Ectodermal cell (in vitro differentiated cells): ENCODE results near the gene HNMT. TPM values are rescaled to one million over a fixed set of nuclear protein-coding genes. Genes with fewer than 3 reads are reported as not detected.
"Not testable (repeated sequence)": the region's sequence is repeated elsewhere in the genome, so short reads cannot be mapped to it uniquely, and the experiment has no call there.

ENCODE experiments used
- H3K27ac ChIP-seq: 2 replicates; pipeline ENCODE4 v1.7.0; 2013; ENCODE audit warnings: mild to moderate bottlenecking, low read depth, low read length; ENCODE audit not compliant: insufficient read depth, poor library complexity, severe bottlenecking
- H3K27me3 ChIP-seq: 2 replicates; pipeline ENCODE4 v1.7.0; 2013; ENCODE audit warnings: mild to moderate bottlenecking, low read length; ENCODE audit not compliant: insufficient read depth, control insufficient read depth, poor library complexity, severe bottlenecking
- H3K36me3 ChIP-seq: one replicate; pipeline ENCODE4 v1.7.0; 2013; ENCODE audit warnings: low read length; ENCODE audit not compliant: control insufficient read depth, insufficient read depth
- H3K4me1 ChIP-seq: one replicate; pipeline ENCODE4 v1.7.0; 2013; ENCODE audit warnings: low read length; ENCODE audit not compliant: control insufficient read depth, insufficient read depth
- H3K4me3 ChIP-seq: 2 replicates; pipeline ENCODE4 v1.7.0; 2013; ENCODE audit warnings: low read depth, low read length, control low read depth; ENCODE audit not compliant: insufficient read depth
- H3K9me3 ChIP-seq: 2 replicates; pipeline ENCODE4 v1.7.0; 2013; ENCODE audit warnings: mild to moderate bottlenecking, low read length, moderate library complexity; ENCODE audit not compliant: control insufficient read depth
- WGBS, 2 experiments: methylation state at CpG; one replicate each; pipeline ENCODE4 v1.1.7; 2013; ENCODE audit warnings: missing lambda C conversion rate in 2 of 2; 5-methylcytosine and 5-hydroxymethylcytosine counted together
- polyA plus RNA-seq, 4 experiments: library from polyadenylated mRNA; stranded (reverse); fragments of 50-300 nt; gene quantifications; one replicate each; pipeline ENCODE4 v1.2.3, GENCODE V29; 2013

The HNMT gene
- polyA plus RNA-seq (2013, experiment 1 of 4): 9.3 TPM
- 5.8 TPM for polyA plus RNA-seq (2013, experiment 2 of 4)
- polyA plus RNA-seq (2013, experiment 3 of 4): 5.8 TPM
- polyA plus RNA-seq (2013, experiment 4 of 4): 7.6 TPM

- Histone ChIP-seq H3K27me3 (no peaks in the 10 kb centered on the region), H3K36me3 (no peaks in the 10 kb centered on the region), H3K9me3 (no peaks in the 10 kb centered on the region), H3K27ac (peak within 1 kb of the TSS; percentile 82), H3K4me3 (peak within 1 kb of the TSS; percentile 19), H3K4me1 (peaks cover 15% of the 10 kb centered on the region)
- WGBS, 2 experiments: 8 to 21% methylated on average over 13 to 15 of the region's 15 CpGs
These were observed at the start of gene HNMT for GRCh38 chr2:137964066-137964858. Gene HNMT (plus strand): TSS chr2:137964473. CDS start chr2:137964492, 19 bp downstream.

- Histone ChIP-seq H3K4me3 (no peak overlapping the region), H3K27ac (no peak overlapping the region), H3K9me3 (no peaks in the 10 kb centered on the region), H3K27me3 (no peaks in the 10 kb centered on the region), H3K36me3 (no peaks in the 10 kb centered on the region), H3K4me1 (no peaks in the 10 kb centered on the region)
- 93 to 94% methylated on average over 2 of the region's 2 CpGs for WGBS, 2 experiments
These were observed 43.0 kb upstream of the HNMT start for GRCh38 chr2:137921105-137921880.

- not testable (repeated sequence) for H3K27ac ChIP-seq, H3K36me3 ChIP-seq, H3K27me3 ChIP-seq, H3K4me3 ChIP-seq, H3K9me3 ChIP-seq, H3K4me1 ChIP-seq
These were observed 42.1 kb upstream of the HNMT start for GRCh38 chr2:137922171-137922570.

GRCh38 chr2:137924019-137924418, 40.3 kb upstream of the HNMT start:
- Histone ChIP-seq H3K27ac (no peak overlapping the region), H3K9me3 (no peaks in the 10 kb centered on the region), H3K27me3 (no peaks in the 10 kb centered on the region), H3K36me3 (no peaks in the 10 kb centered on the region), H3K4me3 (no peak overlapping the region), H3K4me1 (no peaks in the 10 kb centered on the region)
- 92 to 100% methylated on average over 1 of the region's 1 CpG for WGBS, 2 experiments

GRCh38 chr2:137925599-137925998, 38.7 kb upstream of the HNMT start:
- H3K4me1 ChIP-seq: no peaks in the 10 kb centered on the region
- H3K27ac ChIP-seq: no peak overlapping the region
- no peaks in the 10 kb centered on the region for H3K27me3 ChIP-seq
- H3K9me3 ChIP-seq: no peaks in the 10 kb centered on the region
- 90 to 96% methylated on average over 2 of the region's 2 CpGs for WGBS, 2 experiments
- no peaks in the 10 kb centered on the region for H3K36me3 ChIP-seq
- no peak overlapping the region for H3K4me3 ChIP-seq

GRCh38 chr2:137927846-137928245, 36.4 kb upstream of the HNMT start:
- no peak overlapping the region for H3K27ac ChIP-seq
- no peak overlapping the region for H3K4me3 ChIP-seq
- no peaks in the 10 kb centered on the region for H3K9me3 ChIP-seq
- no peaks in the 10 kb centered on the region for H3K4me1 ChIP-seq
- H3K36me3 ChIP-seq: no peaks in the 10 kb centered on the region
- H3K27me3 ChIP-seq: no peaks in the 10 kb centered on the region
- 92 to 93% methylated on average over 4 of the region's 4 CpGs for WGBS, 2 experiments

- Histone ChIP-seq H3K36me3 (no peaks in the 10 kb centered on the region), H3K4me1 (no peaks in the 10 kb centered on the region), H3K4me3 (no peak overlapping the region), H3K27me3 (no peaks in the 10 kb centered on the region), H3K27ac (no peak overlapping the region), H3K9me3 (no peaks in the 10 kb centered on the region)
- WGBS, 2 experiments: 92 to 94% methylated on average over 4 of the region's 4 CpGs
These were observed 35.4 kb upstream of the HNMT start for GRCh38 chr2:137928547-137929518.

GRCh38 chr2:137929519-137929916, 34.8 kb upstream of the HNMT start:
- WGBS, 2 experiments: 92 to 95% methylated on average over 2 of the region's 2 CpGs
- no peaks in the 10 kb centered on the region for H3K4me1 ChIP-seq
- H3K9me3 ChIP-seq: no peaks in the 10 kb centered on the region
- no peak overlapping the region for H3K4me3 ChIP-seq
- no peaks in the 10 kb centered on the region for H3K27me3 ChIP-seq
- no peak overlapping the region for H3K27ac ChIP-seq
- no peaks in the 10 kb centered on the region for H3K36me3 ChIP-seq

GRCh38 chr2:137930146-137930545, 34.1 kb upstream of the HNMT start:
- H3K27ac ChIP-seq: no peak overlapping the region
- H3K36me3 ChIP-seq: no peaks in the 10 kb centered on the region
- no peaks in the 10 kb centered on the region for H3K4me1 ChIP-seq
- H3K9me3 ChIP-seq: no peaks in the 10 kb centered on the region
- no peaks in the 10 kb centered on the region for H3K27me3 ChIP-seq
- no peak overlapping the region for H3K4me3 ChIP-seq
- WGBS, 2 experiments: no CpG with 5 or more reads among the region's 3 CpGs
